K562 (cell line): Measurements from ENCODE around the gene DHX8. TPM values are rescaled to one million over a fixed set of nuclear protein-coding genes. Genes with fewer than 3 reads are reported as not detected.

Experiments used
- BRD9 ChIP-seq: fragments of 450-650 bp; IDR thresholded peaks from 2 replicates; pipeline ENCODE4 v1.6.1; 2018; ENCODE audit warnings: low read depth; ENCODE audit not compliant: partially characterized antibody
- CHAMP1 ChIP-seq: fragments of 450-650 bp; IDR thresholded peaks from 2 replicates; pipeline ENCODE4 v1.6.1; 2016; ENCODE audit warnings: mild to moderate bottlenecking
- CREB1 ChIP-seq, 2 experiments: sonication (generic) in 1 of 2; formaldehyde crosslinking in 1 of 2; IDR thresholded peaks; 2 replicates each; pipeline versions ENCODE4 v1.6.1 to v1.8.0; 2012 to 2022; ENCODE audit warnings: inconsistent platforms in 1 of 2, mild to moderate bottlenecking in 1 of 2, missing genetic modification reagents in 1 of 2, moderate library complexity in 1 of 2
- E2F3 ChIP-seq: fragments of 250-450 bp; sonication (Bioruptor Pico); IDR thresholded peaks from 2 replicates; pipeline ENCODE4 v1.4.0; 2020; ENCODE audit warnings: mild to moderate bottlenecking
- EP400 ChIP-seq: fragments of 450-650 bp; IDR thresholded peaks from 2 replicates; pipeline ENCODE4 v1.6.1; 2017; ENCODE audit warnings: antibody characterized with exemption, mild to moderate bottlenecking, moderate library complexity
- FOXA3 ChIP-seq, 2 experiments: fragments of 450-650 bp in 1 of 2; sonication (generic) in 1 of 2; formaldehyde crosslinking; IDR thresholded peaks in 1 of 2; conservative IDR thresholded peaks in 1 of 2; 2 replicates each; pipeline versions ENCODE4 v1.4.0 to v1.8.0; 2020 to 2022; ENCODE audit warnings: mild to moderate bottlenecking in 2 of 2, missing genetic modification reagents in 1 of 2
- HCFC1 ChIP-seq: IDR thresholded peaks from 2 replicates; pipeline ENCODE4 v1.6.1; 2012; ENCODE audit warnings: low read depth, low read length, improper control_type of control experiment
- HNRNPH1 ChIP-seq: fragments of 200-400 bp; formaldehyde crosslinking; optimal IDR thresholded peaks from 2 replicates; pipeline ENCODE3; 2017; ENCODE audit warnings: low read depth, mild to moderate bottlenecking, low read length, moderate library complexity
- HOXB6 ChIP-seq: fragments of 250-450 bp; sonication (Bioruptor Pico); IDR thresholded peaks from 2 replicates; pipeline ENCODE4 v1.5.1; 2022; ENCODE audit warnings: mild to moderate bottlenecking, borderline replicate concordance
- MAX ChIP-seq: sonication (generic); formaldehyde crosslinking; IDR thresholded peaks from 2 replicates; pipeline ENCODE4 v1.9.0; 2022; ENCODE audit warnings: mild to moderate bottlenecking, missing genetic modification reagents
- MIER1 ChIP-seq: fragments of 450-650 bp; IDR thresholded peaks from 2 replicates; pipeline ENCODE4 v1.6.1; 2016; ENCODE audit warnings: antibody characterized with exemption, mild to moderate bottlenecking, low read depth
- NCOA6 ChIP-seq: fragments of 450-650 bp; IDR thresholded peaks from 2 replicates; pipeline ENCODE4 v1.6.1; 2017; ENCODE audit warnings: mild to moderate bottlenecking
- NFIC ChIP-seq: fragments of 450-650 bp; IDR thresholded peaks from 2 replicates; pipeline ENCODE4 v1.6.1; 2017; ENCODE audit warnings: mild to moderate bottlenecking, inconsistent platforms
- PHF21A ChIP-seq: fragments of 450-650 bp; IDR thresholded peaks from 2 replicates; pipeline ENCODE4 v1.6.1; 2017; ENCODE audit warnings: low read depth, borderline replicate concordance
- PTBP1 ChIP-seq: fragments of 200-400 bp; formaldehyde crosslinking; IDR thresholded peaks from 2 replicates; pipeline ENCODE4 v1.6.1; 2017; ENCODE audit warnings: low read depth, low read length
- RBM17 ChIP-seq: fragments of 200-400 bp; formaldehyde crosslinking; IDR thresholded peaks from 2 replicates; pipeline ENCODE4 v1.6.1; 2017; ENCODE audit warnings: low read depth, mild to moderate bottlenecking, low read length, borderline replicate concordance
- XRCC3 ChIP-seq: fragments of 450-650 bp; IDR thresholded peaks from 2 replicates; pipeline ENCODE4 v1.6.1; 2017; ENCODE audit warnings: mild to moderate bottlenecking, moderate library complexity
- ZBTB9 ChIP-seq: fragments of 450-650 bp; formaldehyde crosslinking; IDR thresholded peaks from 2 replicates; pipeline ENCODE4 v1.4.0; 2020; ENCODE audit warnings: mild to moderate bottlenecking, moderate library complexity
- ZFX ChIP-seq: sonication (generic); formaldehyde crosslinking; IDR thresholded peaks from 2 replicates; pipeline ENCODE4 v1.8.0; 2022; ENCODE audit warnings: mild to moderate bottlenecking, missing genetic modification reagents, moderate library complexity
- ZNF212 ChIP-seq: fragments of 450-650 bp; formaldehyde crosslinking; IDR thresholded peaks from 2 replicates; pipeline ENCODE4 v1.4.0; 2020; ENCODE audit warnings: mild to moderate bottlenecking
- ZNF408 ChIP-seq: fragments of 250-450 bp; sonication (Bioruptor Pico); IDR thresholded peaks from 2 replicates; pipeline ENCODE4 v1.4.0; 2020; ENCODE audit warnings: low read depth, mild to moderate bottlenecking, moderate library complexity
- ZNF764 ChIP-seq: fragments of 250-450 bp; sonication (Bioruptor Pico); IDR thresholded peaks from 2 replicates; pipeline ENCODE4 v1.4.0; 2020; ENCODE audit warnings: low read depth, mild to moderate bottlenecking, moderate library complexity
- polyA plus RNA-seq, 8 experiments: library from polyadenylated mRNA; depleted of rRNA in 4 of 8; stranded (reverse) in 5 of 8; unstranded in 3 of 8; fragments of >200 nt; fragmentation: Nextera tagmentation in 2 of 8; fragmentation: Illumina TruSeq in 1 of 8; extraction: Ambion mirVana in 2 of 8; extraction: Trizol in 1 of 8; gene quantifications; 2 replicates each; pipeline versions ENCODE4 v1.2.1 to v1.2.3, GENCODE V29; 2011 to 2014; ENCODE audit warnings: inconsistent platforms in 1 of 8, missing spikeins in 1 of 8
- total RNA-seq, 7 experiments: library from RNA; depleted of rRNA in 6 of 7; stranded (reverse); fragments of >200 nt in 6 of 7; fragmentation: Illumina TruSeq in 2 of 7; extraction: Trizol in 2 of 7; gene quantifications; 2 replicates each; pipeline versions ENCODE4 v1.2.1 to v1.2.3, GENCODE V29; 2011 to 2021; ENCODE audit warnings: low replicate concordance in 1 of 7
- TF ChIP-seq, protein P1 (sequence below), 2 experiments: IDR thresholded peaks; 2 replicates each; pipeline ENCODE4 v1.6.1; 2011; ENCODE audit warnings: borderline replicate concordance in 1 of 2, control low read depth in 1 of 2, low read depth in 1 of 2, low read length in 1 of 2, mild to moderate bottlenecking in 1 of 2, mixed read lengths in 1 of 2, moderate library complexity in 1 of 2; ENCODE audit not compliant: insufficient read depth in 1 of 2, insufficient read length in 1 of 2, poor library complexity in 1 of 2, severe bottlenecking in 1 of 2; ENCODE audit errors: extremely low read depth in 1 of 2

Gene DHX8
- total and polyA plus RNA-seq, 9 of the 15 experiments (the other 6 are each of a cell fraction or from before 2014, with no cell fraction given), result 16.7 to 42.5 (median 25.6) TPM

DNA sequence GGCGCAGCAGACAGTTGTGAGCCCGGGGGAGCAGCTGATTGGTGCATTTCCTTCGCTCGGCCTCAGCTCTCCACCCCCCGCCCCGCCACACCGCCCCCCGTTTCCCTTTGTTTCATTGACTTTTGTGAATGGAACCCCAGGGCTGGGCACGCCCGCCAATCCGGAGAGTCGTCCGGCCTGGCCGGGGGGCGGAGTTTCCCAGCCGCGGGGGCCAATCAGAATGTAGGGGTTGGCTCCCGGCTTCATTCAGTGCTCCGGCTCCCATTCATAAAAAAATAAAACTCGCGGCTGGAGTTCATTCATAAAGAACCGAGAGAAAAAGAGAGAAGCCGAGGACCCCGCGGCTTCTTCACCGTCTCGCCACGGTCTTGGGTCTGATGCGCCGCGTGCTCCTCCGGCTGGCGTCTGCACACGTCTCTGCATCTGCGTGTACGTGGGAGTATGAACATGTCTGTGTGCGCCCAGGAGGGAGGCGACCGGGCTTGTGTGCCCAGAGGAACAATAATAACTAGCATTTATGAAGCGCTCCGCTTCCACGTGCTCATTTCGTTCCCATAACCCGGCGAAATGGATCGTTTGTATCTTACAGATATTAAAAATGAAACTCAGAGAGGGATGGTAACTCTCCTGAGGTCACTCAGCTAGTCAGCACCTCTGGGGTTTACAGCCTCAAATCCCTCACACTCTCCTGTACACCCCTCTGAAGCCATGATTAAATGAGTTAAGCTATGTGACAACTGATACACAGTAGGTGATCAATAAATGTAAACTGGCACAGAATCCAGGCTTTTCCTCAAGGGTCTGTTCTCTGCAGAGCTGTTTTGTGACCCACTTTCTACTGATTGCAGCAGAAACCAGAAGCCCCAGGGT lies 62.8 kb downstream of the DHX8 start, which contains the start of gene ETV4 (continued):
- TF ChIP-seq, protein P1, sequence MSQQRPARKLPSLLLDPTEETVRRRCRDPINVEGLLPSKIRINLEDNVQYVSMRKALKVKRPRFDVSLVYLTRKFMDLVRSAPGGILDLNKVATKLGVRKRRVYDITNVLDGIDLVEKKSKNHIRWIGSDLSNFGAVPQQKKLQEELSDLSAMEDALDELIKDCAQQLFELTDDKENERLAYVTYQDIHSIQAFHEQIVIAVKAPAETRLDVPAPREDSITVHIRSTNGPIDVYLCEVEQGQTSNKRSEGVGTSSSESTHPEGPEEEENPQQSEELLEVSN (IDR thresholded peaks at IDR 0.05; ENCODE audit: borderline replicate concordance in 1 of 2, extremely low read depth in 1 of 2, insufficient read depth in 1 of 2, insufficient read length in 1 of 2, low read depth in 1 of 2, low read length in 1 of 2, poor library complexity in 1 of 2, severe bottlenecking in 1 of 2), result peak in 1 of 2 experiments; percentile 46
- no peak for TF ChIP-seq ZFX (CRISPR knock-in tag)
- TF ChIP-seq ZBTB9, result no peak
- TF ChIP-seq ZNF408, result no peak
- no peak for TF ChIP-seq XRCC3
- TF ChIP-seq MIER1, result no peak
- TF ChIP-seq EP400, result peak; percentile 26; the same call in 1 of the 2 replicates
- TF ChIP-seq MAX (CRISPR knock-in tag), result peak; percentile 71; the same call in 1 of the 2 replicates
- TF ChIP-seq ZNF212 (CRISPR knock-in tag), result no peak
- no peak for TF ChIP-seq CHAMP1
- no peak for TF ChIP-seq BRD9
- TF ChIP-seq NCOA6, result no peak
- TF ChIP-seq NFIC, result no peak
- no peak for TF ChIP-seq ZNF764 (CRISPR knock-in tag)
- no peak for TF ChIP-seq CREB1 (IDR thresholded peaks at IDR 0.05)
- TF ChIP-seq CREB1 (CRISPR knock-in tag; IDR thresholded peaks at IDR 0.05), result no peak; the same call in 1 of the 2 replicates
- TF ChIP-seq FOXA3 (CRISPR knock-in tag; conservative IDR thresholded peaks at IDR 0.05 in 1 of 2, IDR thresholded peaks at IDR 0.05 in 1 of 2), result peak in 1 of 2 experiments; percentile 20; a peak in 1 of 4 replicates
- no peak for TF ChIP-seq PTBP1
- no peak for TF ChIP-seq HCFC1
- TF ChIP-seq E2F3, result no peak
- no peak for TF ChIP-seq RBM17
- TF ChIP-seq HNRNPH1, result no peak
- TF ChIP-seq HOXB6 (CRISPR knock-in tag), result no peak
- TF ChIP-seq PHF21A, result no peak
